Neural crest cell (in vitro differentiated cells): ENCODE measurements around the gene RNF141. TPM values are rescaled to one million over a fixed set of nuclear protein-coding genes. Genes with fewer than 3 reads are reported as not detected.

Source experiments
- DNase-seq: peaks from one replicate; pipeline ENCODE4 v3.0.0; 2021; ENCODE audit warnings: low read depth, mixed read lengths, low spot score
- H3K27ac Mint-ChIP-seq: one replicate; pipeline ENCODE4 v1.8.0; 2021; ENCODE audit warnings: mild to moderate bottlenecking, mixed read lengths; ENCODE audit not compliant: unreplicated experiment
- H3K27me3 Mint-ChIP-seq: 2 replicates; pipeline ENCODE4 v1.8.0; 2021; ENCODE audit warnings: low read depth, mild to moderate bottlenecking, mixed read lengths
- H3K36me3 Mint-ChIP-seq: 2 replicates; pipeline ENCODE4 v1.8.0; 2021; ENCODE audit warnings: low read depth, mild to moderate bottlenecking, mixed read lengths
- H3K4me1 Mint-ChIP-seq: 2 replicates; pipeline ENCODE4 v1.8.0; 2021; ENCODE audit warnings: mixed read lengths
- H3K4me3 Mint-ChIP-seq: one replicate; pipeline ENCODE4 v1.8.0; 2021; ENCODE audit warnings: mild to moderate bottlenecking, mixed read lengths
- H3K9me3 Mint-ChIP-seq: 2 replicates; pipeline ENCODE4 v1.8.0; 2021; ENCODE audit warnings: mixed read lengths
- total RNA-seq: library from RNA; stranded (reverse); gene quantifications from 2 replicates; pipeline ENCODE4 v1.2.1, GENCODE V29; 2021
- TF ChIP-seq, protein P1 (sequence below): fragments of 200-600 bp; sonication (generic); conservative IDR thresholded peaks from 2 replicates; pipeline ENCODE4 v1.5.0; 2021; ENCODE audit warnings: antibody characterized with exemption, mild to moderate bottlenecking

Gene RNF141
- total RNA-seq, 1 donor from 2014 or later = 33.0 TPM

DNA sequence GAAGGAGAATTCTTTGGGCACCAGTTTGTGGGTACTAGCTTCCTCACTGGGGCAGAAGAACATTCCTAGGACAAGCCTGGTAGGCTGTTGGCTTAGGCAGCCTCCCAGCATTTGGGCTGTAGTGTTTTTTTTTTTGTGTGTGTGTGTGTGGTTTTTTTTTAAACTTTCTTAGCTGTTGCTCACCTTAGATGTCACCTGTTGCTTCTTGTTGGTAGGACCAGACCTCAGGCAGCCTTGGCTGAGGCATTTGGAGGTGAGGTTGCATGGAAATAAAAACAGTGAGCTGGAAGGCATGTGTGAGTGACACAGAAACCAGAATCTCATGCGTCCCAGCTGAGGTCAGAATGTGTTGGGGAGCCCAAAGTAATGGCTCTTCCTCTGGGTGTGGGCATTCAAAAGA is 64.6 kb downstream of the RNF141 start:
- Mint-ChIP-seq H3K27me3 (peaks cover 4% of the 10 kb centered on the region), H3K27ac (no peak overlapping the region), H3K9me3 (no peaks in the 10 kb centered on the region), H3K4me3 (no peak overlapping the region), H3K4me1 (no peaks in the 10 kb centered on the region), H3K36me3 (no peaks in the 10 kb centered on the region)
- TF ChIP-seq, protein P1, sequence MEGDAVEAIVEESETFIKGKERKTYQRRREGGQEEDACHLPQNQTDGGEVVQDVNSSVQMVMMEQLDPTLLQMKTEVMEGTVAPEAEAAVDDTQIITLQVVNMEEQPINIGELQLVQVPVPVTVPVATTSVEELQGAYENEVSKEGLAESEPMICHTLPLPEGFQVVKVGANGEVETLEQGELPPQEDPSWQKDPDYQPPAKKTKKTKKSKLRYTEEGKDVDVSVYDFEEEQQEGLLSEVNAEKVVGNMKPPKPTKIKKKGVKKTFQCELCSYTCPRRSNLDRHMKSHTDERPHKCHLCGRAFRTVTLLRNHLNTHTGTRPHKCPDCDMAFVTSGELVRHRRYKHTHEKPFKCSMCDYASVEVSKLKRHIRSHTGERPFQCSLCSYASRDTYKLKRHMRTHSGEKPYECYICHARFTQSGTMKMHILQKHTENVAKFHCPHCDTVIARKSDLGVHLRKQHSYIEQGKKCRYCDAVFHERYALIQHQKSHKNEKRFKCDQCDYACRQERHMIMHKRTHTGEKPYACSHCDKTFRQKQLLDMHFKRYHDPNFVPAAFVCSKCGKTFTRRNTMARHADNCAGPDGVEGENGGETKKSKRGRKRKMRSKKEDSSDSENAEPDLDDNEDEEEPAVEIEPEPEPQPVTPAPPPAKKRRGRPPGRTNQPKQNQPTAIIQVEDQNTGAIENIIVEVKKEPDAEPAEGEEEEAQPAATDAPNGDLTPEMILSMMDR = no peak
- no peak for DNase-seq

GRCh38 chr11:10474551-10474950 is 66.4 kb downstream of the RNF141 start:
- Mint-ChIP-seq H3K9me3 (peaks cover 6% of the 10 kb centered on the region), H3K27ac (no peak overlapping the region), H3K27me3 (peaks cover 14% of the 10 kb centered on the region), H3K36me3 (peaks cover 4% of the 10 kb centered on the region), H3K4me3 (no peak overlapping the region), H3K4me1 (no peaks in the 10 kb centered on the region)
- TF ChIP-seq, protein P1 = no peak
- no peak for DNase-seq

DNA sequence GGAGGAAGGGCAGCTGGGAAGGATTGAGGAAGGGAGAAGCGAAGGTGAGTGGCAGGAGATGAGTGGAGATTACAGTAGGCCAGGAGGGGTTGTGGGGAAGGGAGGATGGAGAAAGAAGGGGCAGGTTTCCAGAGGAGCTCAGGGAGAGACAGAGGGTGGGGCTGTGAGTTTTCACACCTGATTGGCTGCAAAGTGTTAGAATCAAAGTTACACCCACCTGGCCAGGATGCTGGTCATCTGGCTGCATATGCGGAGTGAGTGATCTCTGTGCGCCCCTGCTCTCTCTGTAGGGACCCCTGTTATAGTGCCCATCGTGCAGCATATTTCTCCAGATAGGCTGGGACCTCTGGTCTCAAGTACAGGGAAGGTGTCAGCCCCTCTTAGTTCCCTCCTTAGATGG is 67.6 kb downstream of the RNF141 start:
- Mint-ChIP-seq H3K27me3 (peaks cover 26% of the 10 kb centered on the region), H3K36me3 (peaks cover 15% of the 10 kb centered on the region), H3K4me3 (no peak overlapping the region), H3K27ac (no peak overlapping the region), H3K9me3 (peaks cover 12% of the 10 kb centered on the region), H3K4me1 (no peaks in the 10 kb centered on the region)
- DNase-seq = no peak
- TF ChIP-seq, protein P1 = no peak

DNA sequence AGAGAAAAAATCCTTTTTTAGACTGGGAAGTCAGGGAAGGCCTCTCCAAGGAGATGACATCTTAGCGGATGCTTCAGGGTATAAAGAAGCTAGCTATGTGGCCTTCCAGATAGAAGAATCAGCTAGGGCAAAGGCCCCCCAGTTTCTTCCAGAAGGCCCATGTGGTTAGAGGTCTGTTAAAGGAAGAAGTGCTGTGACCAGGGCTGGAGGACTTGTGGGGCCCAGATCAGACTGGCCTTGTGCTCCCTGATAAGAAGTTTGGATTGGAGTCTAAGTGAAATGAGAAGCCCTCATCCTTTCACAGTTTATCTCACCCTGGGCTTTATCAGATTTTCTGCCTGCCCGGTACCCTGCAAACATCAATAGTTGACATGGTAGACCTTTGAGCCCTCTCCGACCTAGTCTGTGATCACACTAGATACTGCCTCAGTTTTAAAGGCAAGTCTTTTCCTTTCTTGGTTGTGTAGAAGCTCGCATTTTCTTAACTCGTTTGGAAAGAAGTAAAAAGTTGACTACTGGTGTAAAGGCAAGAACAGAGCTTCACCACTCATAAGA is 78.2 kb downstream of the RNF141 start:
- Mint-ChIP-seq H3K4me1 (peaks cover 14% of the 10 kb centered on the region), H3K27ac (no peak overlapping the region), H3K36me3 (peaks cover 10% of the 10 kb centered on the region), H3K27me3 (peaks cover 61% of the 10 kb centered on the region), H3K9me3 (peaks cover 4% of the 10 kb centered on the region), H3K4me3 (no peak overlapping the region)
- no peak for DNase-seq
- TF ChIP-seq, protein P1 = no peak

Other genes starting within 250 kb of the RNF141 start
- 30.2 and 34.5 TPM in 2 replicates for gene SBF2, start 247.0 kb downstream of the RNF141 start, total RNA-seq
- gene ADM, start 236.1 kb downstream of the RNF141 start, total RNA-seq = 12.3 and 13.9 TPM in 2 replicates
- gene AMPD3, start 85.9 kb downstream of the RNF141 start, total RNA-seq = 1.8 and 2.2 TPM in 2 replicates
- gene LYVE1, start 27.5 kb upstream of the RNF141 start, total RNA-seq = 0.14 TPM in 1 of 2 replicates, not detected in the other
- gene IRAG1, start 152.6 kb upstream of the RNF141 start, total RNA-seq = 5.4 and 6.1 TPM in 2 replicates
- gene CTR9, start 210.1 kb upstream of the RNF141 start, total RNA-seq = 39.0 and 39.8 TPM in 2 replicates